ENCODE results near the gene SUGP1. TPM values are rescaled to one million over a fixed set of nuclear protein-coding genes. Genes with fewer than 3 reads are reported as not detected.
"Not testable (repeated sequence)": the region's sequence is repeated elsewhere in the genome, so short reads cannot be mapped to it uniquely, and the experiment has no call there.

SUGP1 gene
- total RNA-seq, 1 donor from 2014 or later = 25.5 TPM

DNA sequence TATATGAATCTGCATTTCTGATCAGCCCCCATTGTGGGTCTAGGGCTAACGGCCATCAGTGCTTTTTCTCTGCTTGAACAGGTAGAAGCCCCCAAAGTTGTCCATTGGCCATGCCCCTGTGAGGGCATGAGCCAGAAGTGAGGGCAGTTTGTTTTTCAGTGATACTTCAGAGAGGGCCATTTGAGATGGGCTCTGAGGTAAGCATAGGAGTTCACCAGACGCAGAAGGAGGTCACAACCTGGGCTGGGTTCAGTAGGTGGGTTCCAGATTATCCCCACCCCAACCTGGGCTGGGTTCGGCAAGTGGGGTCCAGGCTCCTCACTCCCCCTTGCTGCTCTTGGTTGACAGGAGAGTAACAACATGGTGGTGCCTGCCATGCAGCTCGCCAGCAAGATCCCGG lies 33.7 kb upstream of the SUGP1 start:
- no peaks in the 10 kb centered on the region for H3K9me3 ChIP-seq
- no peaks in the 10 kb centered on the region for H3K27me3 ChIP-seq
- intact Hi-C loops (cut with DNase I) = no loop called here
- no peak for TF ChIP-seq POLR2AphosphoS5 (IDR thresholded peaks at IDR 0.05; ENCODE audit: insufficient read depth in 1 of 2, low read depth in 1 of 2)
- TF ChIP-seq, protein P1, sequence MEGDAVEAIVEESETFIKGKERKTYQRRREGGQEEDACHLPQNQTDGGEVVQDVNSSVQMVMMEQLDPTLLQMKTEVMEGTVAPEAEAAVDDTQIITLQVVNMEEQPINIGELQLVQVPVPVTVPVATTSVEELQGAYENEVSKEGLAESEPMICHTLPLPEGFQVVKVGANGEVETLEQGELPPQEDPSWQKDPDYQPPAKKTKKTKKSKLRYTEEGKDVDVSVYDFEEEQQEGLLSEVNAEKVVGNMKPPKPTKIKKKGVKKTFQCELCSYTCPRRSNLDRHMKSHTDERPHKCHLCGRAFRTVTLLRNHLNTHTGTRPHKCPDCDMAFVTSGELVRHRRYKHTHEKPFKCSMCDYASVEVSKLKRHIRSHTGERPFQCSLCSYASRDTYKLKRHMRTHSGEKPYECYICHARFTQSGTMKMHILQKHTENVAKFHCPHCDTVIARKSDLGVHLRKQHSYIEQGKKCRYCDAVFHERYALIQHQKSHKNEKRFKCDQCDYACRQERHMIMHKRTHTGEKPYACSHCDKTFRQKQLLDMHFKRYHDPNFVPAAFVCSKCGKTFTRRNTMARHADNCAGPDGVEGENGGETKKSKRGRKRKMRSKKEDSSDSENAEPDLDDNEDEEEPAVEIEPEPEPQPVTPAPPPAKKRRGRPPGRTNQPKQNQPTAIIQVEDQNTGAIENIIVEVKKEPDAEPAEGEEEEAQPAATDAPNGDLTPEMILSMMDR (IDR thresholded peaks at IDR 0.05) = no peak
- no peak for TF ChIP-seq POLR2A (IDR thresholded peaks at IDR 0.05)
- peaks cover 0 to 76% of the 10 kb centered on the region in 2 donors for H3K36me3 ChIP-seq
- no peak overlapping the region for H3K27ac ChIP-seq
- no peak overlapping the region for H3K4me3 ChIP-seq
- DNase-seq (ENCODE audit: extremely low spot score in 2 of 2) = no peak
- no peaks in the 10 kb centered on the region for H3K4me1 ChIP-seq

DNA sequence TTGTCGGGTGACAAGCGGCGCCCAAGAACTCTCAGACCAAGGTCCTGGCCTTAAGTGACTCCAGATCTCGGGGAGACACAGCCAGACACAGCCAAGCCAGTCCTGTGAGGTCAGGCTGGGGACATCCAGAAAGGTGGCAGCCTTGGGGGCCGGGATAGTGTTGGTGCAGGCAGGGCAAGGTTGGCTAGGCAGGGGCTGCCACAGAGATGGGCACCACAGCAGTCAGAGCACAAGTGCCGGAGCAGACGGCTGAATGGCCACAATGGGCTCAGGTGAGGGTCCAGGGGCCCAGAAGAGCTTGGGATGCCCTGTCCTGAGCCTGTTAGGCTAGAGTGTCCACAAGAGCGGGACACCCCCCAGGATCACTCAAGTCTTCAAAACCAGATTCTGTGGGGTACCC lies 32.5 kb upstream of the SUGP1 start:
- H3K27me3 ChIP-seq = no peaks in the 10 kb centered on the region
- intact Hi-C loops (cut with DNase I) = no loop called here

DNA sequence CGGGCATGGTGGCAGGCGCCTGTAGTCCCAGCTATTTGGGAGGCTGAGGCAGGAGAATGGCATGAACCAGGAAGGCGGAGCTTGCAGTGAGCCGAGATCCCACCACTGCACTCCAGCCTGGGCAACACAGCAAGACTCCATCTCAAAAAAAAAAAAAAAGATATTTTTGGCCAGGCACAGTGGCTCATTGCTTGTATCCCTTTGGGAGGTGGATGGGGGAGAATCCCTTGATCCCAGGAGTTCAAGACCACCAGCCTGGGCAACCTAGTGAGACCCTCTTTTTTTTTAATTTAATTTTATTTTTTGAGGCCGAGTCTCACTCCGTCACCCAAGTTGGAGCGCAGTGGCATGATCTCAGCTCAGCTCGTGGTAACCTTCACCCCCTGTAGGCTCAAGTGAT lies 30.4 kb upstream of the SUGP1 start:
- H3K4me1 ChIP-seq; intact Hi-C loops (cut with DNase I); H3K27ac ChIP-seq; H3K27me3 ChIP-seq; H3K4me3 ChIP-seq; H3K9me3 ChIP-seq; DNase-seq (ENCODE audit: extremely low spot score in 2 of 2): not testable (repeated sequence)
- peaks cover 0 to 85% of the 10 kb centered on the region in 2 donors for H3K36me3 ChIP-seq

More for the DNA sequence above, 32.5 kb upstream of the SUGP1 start:
- TF ChIP-seq, protein P1 (IDR thresholded peaks at IDR 0.05) = no peak
- TF ChIP-seq POLR2AphosphoS5 (IDR thresholded peaks at IDR 0.05; ENCODE audit: insufficient read depth in 1 of 2, low read depth in 1 of 2) (no peak), POLR2A (IDR thresholded peaks at IDR 0.05) (no peak)
- DNase-seq (ENCODE audit: extremely low spot score in 2 of 2) = no peak
- no peaks in the 10 kb centered on the region for H3K9me3 ChIP-seq
- no peak overlapping the region for H3K27ac ChIP-seq
- no peaks in the 10 kb centered on the region for H3K4me1 ChIP-seq
- H3K4me3 ChIP-seq = no peak overlapping the region
- H3K36me3 ChIP-seq = peaks cover 0 to 82% of the 10 kb centered on the region in 2 donors

DNA sequence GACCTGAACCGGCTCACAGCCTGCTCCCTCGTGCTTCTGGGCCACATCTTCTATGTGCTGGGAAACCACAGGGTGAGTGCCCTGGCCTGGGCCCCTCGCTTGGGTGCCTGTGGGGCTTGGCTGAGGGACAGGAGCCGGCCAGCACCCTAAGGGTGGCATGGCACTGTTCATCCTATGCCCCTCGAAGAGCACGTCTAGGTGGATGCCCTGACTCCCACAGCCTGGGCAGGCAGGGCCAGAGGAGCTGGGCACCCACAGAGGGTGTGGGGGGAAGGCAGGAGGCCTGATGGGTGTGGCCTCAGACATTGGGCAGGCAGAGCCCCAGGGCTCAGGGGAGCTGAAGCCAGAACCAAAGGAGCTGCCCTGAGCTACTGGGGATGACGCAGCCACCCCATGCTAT lies 29.1 kb upstream of the SUGP1 start:
- H3K4me1 ChIP-seq = no peaks in the 10 kb centered on the region
- TF ChIP-seq POLR2A (IDR thresholded peaks at IDR 0.05) (no peak), POLR2AphosphoS5 (IDR thresholded peaks at IDR 0.05; ENCODE audit: insufficient read depth in 1 of 2, low read depth in 1 of 2) (no peak)
- TF ChIP-seq, protein P1 (IDR thresholded peaks at IDR 0.05) = no peak
- no peak overlapping the region for H3K27ac ChIP-seq
- no peaks in the 10 kb centered on the region for H3K27me3 ChIP-seq
- DNase-seq (ENCODE audit: extremely low spot score in 2 of 2) = no peak
- no peaks in the 10 kb centered on the region for H3K9me3 ChIP-seq
- peaks cover 0 to 85% of the 10 kb centered on the region in 2 donors for H3K36me3 ChIP-seq
- intact Hi-C loops (cut with DNase I) = no loop called here
- no peak overlapping the region for H3K4me3 ChIP-seq

- intact Hi-C loops (cut with DNase I) = no loop called here
- no peaks in the 10 kb centered on the region for H3K27me3 ChIP-seq
- no peak for TF ChIP-seq POLR2A (IDR thresholded peaks at IDR 0.05)
- TF ChIP-seq, protein P1 (IDR thresholded peaks at IDR 0.05) = no peak
- TF ChIP-seq POLR2AphosphoS5 (IDR thresholded peaks at IDR 0.05; ENCODE audit: insufficient read depth in 1 of 2, low read depth in 1 of 2) = no peak
- no peak overlapping the region for H3K27ac ChIP-seq
- H3K4me1 ChIP-seq = no peaks in the 10 kb centered on the region
- no peaks in the 10 kb centered on the region for H3K9me3 ChIP-seq
- H3K36me3 ChIP-seq = peaks cover 0 to 85% of the 10 kb centered on the region in 2 donors
- no peak overlapping the region for H3K4me3 ChIP-seq
- no peak for DNase-seq (ENCODE audit: extremely low spot score in 2 of 2)
Measured at GRCh38 chr19:19348266-19348665, 28.0 kb upstream of the SUGP1 start.
